DND-41 (cell line): ENCODE results near the gene NCLN.

Experiments
- CTCF ChIP-seq: IDR thresholded peaks from 2 replicates; pipeline ENCODE4 v1.5.1; 2012; ENCODE audit warnings: borderline replicate concordance, low read length, moderate library complexity, mild to moderate bottlenecking; ENCODE audit not compliant: poor library complexity, severe bottlenecking; ENCODE audit errors: extremely low read depth
- EZH2 ChIP-seq: IDR thresholded peaks from 3 replicates; pipeline ENCODE4 v1.6.1; 2012; ENCODE audit warnings: borderline replicate concordance, low read depth, mild to moderate bottlenecking, moderate library complexity, low read length, inconsistent platforms; ENCODE audit not compliant: severe bottlenecking

GRCh38 chr19:3243819-3244700 is 58.3 kb downstream of the NCLN start:
- TF ChIP-seq CTCF (no peak), EZH2 (no peak)
